GM12873 (cell line): ENCODE results near the gene MYH11.

ENCODE experiments used
- TF ChIP-seq, protein P1 (sequence below): IDR thresholded peaks from 2 replicates; pipeline ENCODE4 v1.5.1; 2012; ENCODE audit warnings: low read depth, mild to moderate bottlenecking, moderate library complexity, low read length, control low read depth; ENCODE audit not compliant: insufficient read depth; ENCODE audit errors: missing control alignments

MYH11 gene

GRCh38 chr16:15765880-15766279 lies 90.9 kb downstream of the MYH11 start:
- TF ChIP-seq, protein P1, sequence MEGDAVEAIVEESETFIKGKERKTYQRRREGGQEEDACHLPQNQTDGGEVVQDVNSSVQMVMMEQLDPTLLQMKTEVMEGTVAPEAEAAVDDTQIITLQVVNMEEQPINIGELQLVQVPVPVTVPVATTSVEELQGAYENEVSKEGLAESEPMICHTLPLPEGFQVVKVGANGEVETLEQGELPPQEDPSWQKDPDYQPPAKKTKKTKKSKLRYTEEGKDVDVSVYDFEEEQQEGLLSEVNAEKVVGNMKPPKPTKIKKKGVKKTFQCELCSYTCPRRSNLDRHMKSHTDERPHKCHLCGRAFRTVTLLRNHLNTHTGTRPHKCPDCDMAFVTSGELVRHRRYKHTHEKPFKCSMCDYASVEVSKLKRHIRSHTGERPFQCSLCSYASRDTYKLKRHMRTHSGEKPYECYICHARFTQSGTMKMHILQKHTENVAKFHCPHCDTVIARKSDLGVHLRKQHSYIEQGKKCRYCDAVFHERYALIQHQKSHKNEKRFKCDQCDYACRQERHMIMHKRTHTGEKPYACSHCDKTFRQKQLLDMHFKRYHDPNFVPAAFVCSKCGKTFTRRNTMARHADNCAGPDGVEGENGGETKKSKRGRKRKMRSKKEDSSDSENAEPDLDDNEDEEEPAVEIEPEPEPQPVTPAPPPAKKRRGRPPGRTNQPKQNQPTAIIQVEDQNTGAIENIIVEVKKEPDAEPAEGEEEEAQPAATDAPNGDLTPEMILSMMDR, result peak; percentile 90

GRCh38 chr16:15765116-15765515 lies 91.7 kb downstream of the MYH11 start:
- TF ChIP-seq, protein P1, result no peak

GRCh38 chr16:15764112-15764511 lies 92.7 kb downstream of the MYH11 start:
- TF ChIP-seq, protein P1, result no peak

GRCh38 chr16:15760129-15760528 lies 96.7 kb downstream of the MYH11 start:
- TF ChIP-seq, protein P1, result no peak

- TF ChIP-seq, protein P1, result no peak
Measured at GRCh38 chr16:15759070-15759469, 97.8 kb downstream of the MYH11 start.

GRCh38 chr16:15757630-15758251 lies 99.1 kb downstream of the MYH11 start:
- TF ChIP-seq, protein P1, result no peak

DNA sequence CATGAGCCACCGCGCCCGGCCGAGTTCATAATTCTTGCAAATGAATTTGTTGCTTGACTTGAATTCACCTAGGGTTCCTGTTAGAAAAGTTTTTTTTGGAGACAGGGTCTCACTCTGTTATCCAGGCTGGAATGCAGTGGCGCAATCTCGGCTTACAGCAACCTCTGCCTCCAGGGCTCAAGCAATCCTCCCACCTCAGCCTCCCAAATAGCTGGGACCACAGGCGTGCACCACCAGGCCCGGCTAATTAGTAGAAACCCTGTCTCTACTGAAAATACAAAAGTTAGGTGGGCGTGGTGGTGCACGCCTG lies 99.8 kb downstream of the MYH11 start:
- TF ChIP-seq, protein P1, result no peak
